Stimulated activated CD4-positive, alpha-beta T cell treated with anti-CD3 and anti-CD28 coated beads, Interleukin-1b, Interleukin-23, amount 100 ng/mL, for 1 hour (primary cell): Measurements from ENCODE around the gene GPHA2.
A peak's percentile ranks its signal among the peaks of the same experiment; 100 is the strongest.

Source experiments
- DNase-seq, 2 donors: peaks; one replicate each; pipeline ENCODE4 v3.0.0-alpha.2; 2020; ENCODE audit warnings: low read depth in 2 of 2

Gene GPHA2

DNA sequence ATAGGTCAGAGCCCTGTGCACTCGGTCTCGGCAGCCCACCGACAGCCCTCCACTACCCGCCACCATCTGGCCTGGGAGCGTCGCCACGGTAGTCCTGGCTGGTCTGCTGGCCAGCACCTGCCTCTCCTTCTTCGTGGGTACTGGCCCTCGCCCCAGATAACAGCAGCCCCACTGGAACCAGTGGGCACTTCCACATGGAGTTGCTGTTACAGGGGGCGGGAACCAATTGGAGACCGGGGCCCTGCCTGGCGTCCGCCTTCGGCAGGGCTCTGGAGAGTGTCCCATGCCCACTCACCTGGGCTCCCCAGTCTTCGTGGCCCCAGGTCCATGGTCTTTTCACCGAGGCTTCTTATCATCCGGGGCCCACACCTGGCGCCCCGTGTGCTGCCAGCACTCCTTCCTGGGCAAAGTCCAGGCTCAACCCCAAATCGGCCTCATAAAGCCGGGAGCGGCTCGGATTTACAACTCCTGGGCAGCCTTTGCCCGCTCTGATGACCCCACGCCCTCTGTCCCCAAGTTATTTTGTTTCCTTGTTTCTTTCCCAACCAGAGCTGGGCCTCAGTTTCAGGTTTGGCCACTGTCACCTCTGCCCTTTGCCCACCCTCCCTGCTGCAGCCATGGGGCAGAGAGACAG lies 44.4 kb downstream of the GPHA2 start:
- no peak for DNase-seq

GRCh38 chr11:64890522-64890939 lies 45.2 kb downstream of the GPHA2 start:
- no peak for DNase-seq

- no peak for DNase-seq
Observed at GRCh38 chr11:64888729-64889511, 46.8 kb downstream of the GPHA2 start.

DNA sequence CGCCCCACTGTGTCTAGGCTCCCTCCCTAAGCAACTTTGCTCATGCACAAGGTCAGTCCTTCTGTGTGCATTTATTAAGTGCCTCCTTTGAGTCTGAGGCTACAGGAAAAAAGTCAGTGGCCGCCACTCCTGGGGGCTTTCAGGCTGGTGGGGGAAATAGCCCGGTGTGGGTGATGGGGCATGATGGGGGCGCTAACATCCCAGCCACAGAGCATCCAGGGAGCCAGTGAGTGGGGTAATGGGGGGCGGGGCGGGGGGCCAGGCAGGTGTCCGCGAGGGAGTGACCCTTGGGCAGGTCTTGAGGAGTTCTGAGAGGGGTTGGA lies 47.3 kb downstream of the GPHA2 start:
- no peak for DNase-seq

DNA sequence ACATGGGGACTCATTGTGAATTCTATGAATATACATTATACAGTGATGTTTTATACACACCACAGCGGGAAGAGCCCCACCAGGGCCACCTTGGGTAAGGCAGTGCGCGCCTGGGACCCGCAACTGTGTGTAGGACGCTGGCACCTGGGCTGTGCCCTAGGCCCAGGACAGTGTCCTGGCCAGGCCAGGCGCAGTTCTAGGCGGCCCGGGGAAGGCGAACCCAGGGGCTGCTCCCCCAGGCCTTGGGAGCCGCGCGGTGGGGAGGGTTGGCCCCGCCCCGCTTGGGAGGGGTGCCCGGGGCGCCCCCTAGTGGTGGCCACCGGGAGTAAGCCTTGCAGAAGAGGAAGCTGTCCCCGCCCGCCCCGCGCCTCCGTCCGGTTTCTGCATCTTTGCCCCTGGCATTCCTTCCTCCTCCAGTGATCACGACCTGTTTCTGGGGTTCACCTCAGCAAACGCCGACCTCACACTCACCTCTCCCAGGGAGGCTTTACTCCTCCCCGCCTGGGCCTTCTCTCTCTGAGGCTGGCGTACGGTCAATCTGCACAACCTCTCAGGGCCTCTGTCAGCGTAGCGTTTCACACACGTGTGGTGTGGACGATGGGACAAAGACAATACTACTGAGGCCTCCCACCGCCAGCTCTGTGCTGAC lies 47.8 kb downstream of the GPHA2 start:
- DNase-seq, result peak; percentile 71 to 81

GRCh38 chr11:64887234-64887756 lies 48.4 kb downstream of the GPHA2 start:
- DNase-seq, result no peak

- no peak for DNase-seq
Observed at GRCh38 chr11:64885367-64886286, 50.1 kb downstream of the GPHA2 start.
